Measurements from ENCODE around the gene DUSP16.

DUSP16 gene

GRCh38 chr12:12553208-12553785 lies 9.4 kb downstream of the DUSP16 start:
- no peak for TF ChIP-seq JUND (IDR thresholded peaks at IDR 0.05; ENCODE audit: low read depth)
- in situ Hi-C loops (cut with HindIII; ENCODE audit: low pct_unique_long_range_greater_than_20kb, low sequenced_read_pairs): no loop called here
- no peak for DNase-seq (ENCODE audit: low read depth in 1 of 2, low spot score in 1 of 2)

DNA sequence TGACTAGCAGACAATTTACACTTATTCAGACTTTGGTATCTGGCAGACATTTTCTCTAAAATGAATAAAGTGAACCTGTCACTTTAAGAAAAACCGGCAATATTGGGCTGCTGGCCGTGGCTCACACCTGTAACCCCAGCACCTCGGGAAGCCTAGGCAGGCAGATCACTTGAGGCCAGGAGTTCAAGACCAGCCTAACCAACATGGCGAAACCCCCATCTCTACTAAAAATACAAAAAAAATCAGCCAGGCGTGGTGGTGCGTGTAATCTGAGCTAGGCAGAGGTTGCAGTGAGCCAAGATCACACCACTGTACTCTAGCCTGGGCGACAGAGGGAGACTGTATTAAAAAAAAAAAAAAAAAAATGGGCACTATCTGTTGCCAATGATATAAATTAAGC lies 11.5 kb downstream of the DUSP16 start:
- in situ Hi-C loops (cut with HindIII; ENCODE audit: low pct_unique_long_range_greater_than_20kb, low sequenced_read_pairs): no loop called here
- TF ChIP-seq JUND (IDR thresholded peaks at IDR 0.05; ENCODE audit: low read depth): no peak

DNA sequence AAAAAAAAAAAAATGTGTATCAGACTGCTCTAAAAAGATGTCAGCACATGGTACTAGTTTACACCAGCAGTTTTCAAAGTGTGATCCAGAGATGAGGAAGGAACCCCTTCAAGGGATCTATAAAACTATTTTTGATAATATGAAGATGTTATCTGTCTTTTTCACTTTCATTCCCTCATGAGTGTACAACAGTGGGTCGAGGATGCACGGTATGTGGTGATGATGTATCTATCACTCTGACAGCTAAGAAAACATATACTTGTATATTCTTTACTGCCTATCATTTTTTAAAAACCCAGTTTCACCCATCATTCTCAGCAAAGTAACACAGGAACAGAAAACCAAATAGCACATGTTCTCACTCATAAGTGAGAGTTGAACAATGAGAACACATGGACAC lies 12.4 kb downstream of the DUSP16 start:
- no peak for TF ChIP-seq JUND (IDR thresholded peaks at IDR 0.05; ENCODE audit: low read depth)
- DNase-seq (ENCODE audit: low read depth in 1 of 2, low spot score in 1 of 2): no peak
- in situ Hi-C loops (cut with HindIII; ENCODE audit: low pct_unique_long_range_greater_than_20kb, low sequenced_read_pairs): no loop called here

More for the DNA sequence above, 11.5 kb downstream of the DUSP16 start:
- no peak for DNase-seq (ENCODE audit: low read depth in 1 of 2, low spot score in 1 of 2)

DNA sequence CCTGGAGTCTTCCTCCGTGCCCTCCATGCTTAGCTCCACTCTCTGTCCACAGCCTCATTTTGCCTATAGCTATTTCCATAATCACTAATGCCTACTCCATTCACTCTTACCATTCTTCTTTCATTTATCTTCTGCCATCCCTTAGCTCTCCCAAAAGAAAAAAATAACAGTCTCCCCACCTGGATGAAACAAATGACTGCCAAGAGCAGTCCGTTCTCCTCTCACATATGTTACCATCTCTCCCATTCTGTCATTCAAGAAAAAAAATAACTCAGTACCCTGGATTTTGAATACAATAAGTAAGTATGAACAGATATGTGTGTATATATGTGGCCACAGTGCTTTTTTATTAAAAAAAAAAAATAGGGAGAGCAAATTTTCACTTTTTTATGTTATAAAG lies 13.2 kb downstream of the DUSP16 start:
- TF ChIP-seq JUND (IDR thresholded peaks at IDR 0.05; ENCODE audit: low read depth): no peak
- in situ Hi-C loops (cut with HindIII; ENCODE audit: low pct_unique_long_range_greater_than_20kb, low sequenced_read_pairs): no loop called here
- DNase-seq (ENCODE audit: low read depth in 1 of 2, low spot score in 1 of 2): no peak

- in situ Hi-C loops (cut with HindIII; ENCODE audit: low pct_unique_long_range_greater_than_20kb, low sequenced_read_pairs): no loop called here
- TF ChIP-seq JUND (IDR thresholded peaks at IDR 0.05; ENCODE audit: low read depth): no peak
- DNase-seq (ENCODE audit: low read depth in 1 of 2, low spot score in 1 of 2): no peak
These were observed 13.9 kb downstream of the DUSP16 start for GRCh38 chr12:12548713-12549112.

GRCh38 chr12:12546314-12546772 lies 16.3 kb downstream of the DUSP16 start:
- TF ChIP-seq JUND (IDR thresholded peaks at IDR 0.05; ENCODE audit: low read depth): no peak
- no peak for DNase-seq (ENCODE audit: low read depth in 1 of 2, low spot score in 1 of 2)

DNA sequence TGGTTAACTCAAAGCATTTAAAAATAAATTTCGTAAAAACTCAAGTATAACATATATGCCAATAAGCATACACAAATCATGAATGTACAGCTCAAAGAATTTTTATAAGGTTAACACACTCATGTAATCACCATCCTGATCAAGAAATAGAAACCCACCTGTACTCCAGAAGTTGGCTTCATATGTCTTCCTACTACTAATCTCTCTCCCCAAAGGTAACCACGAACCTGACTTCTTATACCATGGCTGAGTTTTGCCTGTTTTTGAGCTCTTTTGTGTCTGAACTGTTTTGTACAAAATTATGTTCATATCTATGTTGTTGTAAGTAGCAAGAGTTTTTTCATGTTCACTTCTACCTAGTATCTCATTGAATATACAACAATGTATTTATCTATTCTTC lies 18.7 kb downstream of the DUSP16 start:
- in situ Hi-C loops (cut with HindIII; ENCODE audit: low pct_unique_long_range_greater_than_20kb, low sequenced_read_pairs): no loop called here
- DNase-seq (ENCODE audit: low read depth in 1 of 2, low spot score in 1 of 2): no peak
- TF ChIP-seq JUND (IDR thresholded peaks at IDR 0.05; ENCODE audit: low read depth): no peak

More at GRCh38 chr12:12546314-12546772, 16.3 kb downstream of the DUSP16 start:
- in situ Hi-C loops (cut with HindIII; ENCODE audit: low pct_unique_long_range_greater_than_20kb, low sequenced_read_pairs): no loop called here

DNA sequence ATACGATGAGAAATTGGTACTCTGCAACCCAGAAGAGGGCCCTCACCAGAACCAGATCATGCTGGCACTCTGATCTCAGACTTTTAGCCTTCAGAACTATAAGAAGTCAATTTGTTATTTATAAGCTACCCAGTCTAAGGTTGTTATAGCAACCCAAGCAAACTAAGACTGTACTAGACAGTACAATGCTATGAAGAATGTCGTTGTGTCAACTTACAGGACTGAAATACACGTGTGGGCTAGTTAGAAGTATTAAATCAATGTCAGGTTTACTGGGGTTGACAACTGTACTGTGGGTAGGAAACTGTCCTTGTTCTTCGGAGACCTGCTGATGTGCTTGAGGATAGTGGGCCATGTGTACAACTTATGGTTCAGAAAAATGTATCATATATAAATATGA lies 19.7 kb downstream of the DUSP16 start:
- in situ Hi-C loops (cut with HindIII; ENCODE audit: low pct_unique_long_range_greater_than_20kb, low sequenced_read_pairs): no loop called here
- DNase-seq (ENCODE audit: low read depth in 1 of 2, low spot score in 1 of 2): no peak
- no peak for TF ChIP-seq JUND (IDR thresholded peaks at IDR 0.05; ENCODE audit: low read depth)

- DNase-seq (ENCODE audit: low read depth in 1 of 2, low spot score in 1 of 2): no peak
- TF ChIP-seq JUND (IDR thresholded peaks at IDR 0.05; ENCODE audit: low read depth): no peak
- in situ Hi-C loops (cut with HindIII; ENCODE audit: low pct_unique_long_range_greater_than_20kb, low sequenced_read_pairs): no loop called here
These were observed 20.4 kb downstream of the DUSP16 start for GRCh38 chr12:12542286-12542685.

DNA sequence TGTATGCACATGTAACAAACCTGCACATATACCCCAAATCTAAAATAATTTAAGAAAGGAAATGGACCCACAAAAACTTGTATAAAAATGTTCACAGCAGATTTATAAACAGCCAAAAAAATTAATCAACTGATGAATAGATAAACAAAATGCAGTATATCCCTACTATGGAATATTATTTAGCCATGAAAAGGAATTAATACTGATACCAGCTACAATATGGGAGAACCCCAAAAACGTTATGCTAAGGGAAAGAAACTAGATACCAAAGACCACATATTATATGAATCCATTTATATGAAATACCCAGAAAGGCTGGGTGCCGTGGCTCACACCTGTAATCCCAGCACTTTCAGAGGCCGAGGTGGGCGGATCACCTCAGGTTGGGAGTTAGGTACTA lies 20.9 kb downstream of the DUSP16 start:
- no peak for TF ChIP-seq JUND (IDR thresholded peaks at IDR 0.05; ENCODE audit: low read depth)
- in situ Hi-C loops (cut with HindIII; ENCODE audit: low pct_unique_long_range_greater_than_20kb, low sequenced_read_pairs): no loop called here

GRCh38 chr12:12540261-12541013 lies 22.2 kb downstream of the DUSP16 start:
- in situ Hi-C loops (cut with HindIII; ENCODE audit: low pct_unique_long_range_greater_than_20kb, low sequenced_read_pairs): no loop called here
- TF ChIP-seq JUND (IDR thresholded peaks at IDR 0.05; ENCODE audit: low read depth): no peak
- DNase-seq (ENCODE audit: low read depth in 1 of 2, low spot score in 1 of 2): no peak

More for the DNA sequence above, 20.9 kb downstream of the DUSP16 start:
- no peak for DNase-seq (ENCODE audit: low read depth in 1 of 2, low spot score in 1 of 2)

- no peak for DNase-seq (ENCODE audit: low read depth in 1 of 2, low spot score in 1 of 2)
- in situ Hi-C loops (cut with HindIII; ENCODE audit: low pct_unique_long_range_greater_than_20kb, low sequenced_read_pairs): no loop called here
- no peak for TF ChIP-seq JUND (IDR thresholded peaks at IDR 0.05; ENCODE audit: low read depth)
These were observed 23.4 kb downstream of the DUSP16 start for GRCh38 chr12:12539028-12539810.

GRCh38 chr12:12538535-12538934 lies 24.1 kb downstream of the DUSP16 start:
- TF ChIP-seq JUND (IDR thresholded peaks at IDR 0.05; ENCODE audit: low read depth): no peak
- in situ Hi-C loops (cut with HindIII; ENCODE audit: low pct_unique_long_range_greater_than_20kb, low sequenced_read_pairs): no loop called here
- DNase-seq (ENCODE audit: low read depth in 1 of 2, low spot score in 1 of 2): no peak

All from T47D (cell line).